Suprapubic skin (tissue), 4 donors: ENCODE results near the gene TEAD1. TPM values are rescaled to one million over a fixed set of nuclear protein-coding genes. Genes with fewer than 3 reads are reported as not detected.
A peak's percentile ranks its signal among the peaks of the same experiment; 100 is the strongest.

ENCODE experiments used
- DNase-seq, 2 donors: peaks; one replicate each; pipeline ENCODE4 v3.0.0-alpha.2; 2019; ENCODE audit warnings: low spot score in 2 of 2
- H3K27ac ChIP-seq: fragments of 200-600 bp; sonication (generic); one replicate; pipeline ENCODE4 v1.5.1; 2019
- H3K27me3 ChIP-seq: fragments of 200-600 bp; sonication (generic); one replicate; pipeline ENCODE4 v1.5.1; 2019
- H3K36me3 ChIP-seq: fragments of 200-600 bp; sonication (generic); one replicate; pipeline ENCODE4 v1.5.1; 2019
- H3K4me1 ChIP-seq: fragments of 200-600 bp; sonication (generic); one replicate; pipeline ENCODE4 v1.5.1; 2019
- H3K4me3 ChIP-seq: fragments of 200-600 bp; sonication (generic); one replicate; pipeline ENCODE4 v1.5.1; 2019; ENCODE audit warnings: mild to moderate bottlenecking
- H3K9me3 ChIP-seq: fragments of 200-600 bp; sonication (generic); one replicate; pipeline ENCODE4 v1.5.1; 2019
- EP300 ChIP-seq: sonication (generic); formaldehyde crosslinking; IDR thresholded peaks from one replicate; pipeline ENCODE4 v1.6.1; 2017; ENCODE audit warnings: antibody characterized with exemption
- POLR2A ChIP-seq, 2 donors: fragments of 450-650 bp; IDR thresholded peaks; one replicate each; pipeline ENCODE4 v1.6.1; 2017; ENCODE audit warnings: antibody characterized with exemption in 2 of 2, mild to moderate bottlenecking in 2 of 2, moderate library complexity in 2 of 2
- POLR2AphosphoS5 ChIP-seq, 3 donors: sonication (generic); formaldehyde crosslinking; IDR thresholded peaks; one replicate each; pipeline ENCODE4 v1.6.1; 2017; ENCODE audit warnings: antibody characterized with exemption in 3 of 3
- WGBS: methylation state at CpG from one replicate; pipeline ENCODE4 v1.1.5; 2018; 5-methylcytosine and 5-hydroxymethylcytosine counted together
- total RNA-seq, 4 donors: library from RNA; depleted of rRNA; stranded (reverse); fragments of >200 nt; gene quantifications; one replicate each; pipeline ENCODE4 v1.1.0, GENCODE V29; 2016
- TF ChIP-seq, protein P1 (sequence below), 2 donors: fragments of 200-600 bp in 1 of 2; fragments of 450-650 bp in 1 of 2; sonication (generic) in 1 of 2; IDR thresholded peaks; one replicate each; pipeline ENCODE4 v1.5.1; 2016 to 2019; ENCODE audit warnings: antibody characterized with exemption in 2 of 2, mild to moderate bottlenecking in 1 of 2, moderate library complexity in 1 of 2

Gene TEAD1
- total RNA-seq, 4 donors from 2014 or later: 60.3 to 84.8 (median 72.4) TPM

- WGBS: 57% methylated on average over 5 of the region's 5 CpGs
- Histone ChIP-seq H3K27ac (no peak overlapping the region), H3K36me3 (no peaks in the 10 kb centered on the region), H3K27me3 (no peaks in the 10 kb centered on the region), H3K4me3 (no peak overlapping the region), H3K4me1 (peaks cover 56% of the 10 kb centered on the region), H3K9me3 (no peaks in the 10 kb centered on the region)
- TF ChIP-seq, protein P1, sequence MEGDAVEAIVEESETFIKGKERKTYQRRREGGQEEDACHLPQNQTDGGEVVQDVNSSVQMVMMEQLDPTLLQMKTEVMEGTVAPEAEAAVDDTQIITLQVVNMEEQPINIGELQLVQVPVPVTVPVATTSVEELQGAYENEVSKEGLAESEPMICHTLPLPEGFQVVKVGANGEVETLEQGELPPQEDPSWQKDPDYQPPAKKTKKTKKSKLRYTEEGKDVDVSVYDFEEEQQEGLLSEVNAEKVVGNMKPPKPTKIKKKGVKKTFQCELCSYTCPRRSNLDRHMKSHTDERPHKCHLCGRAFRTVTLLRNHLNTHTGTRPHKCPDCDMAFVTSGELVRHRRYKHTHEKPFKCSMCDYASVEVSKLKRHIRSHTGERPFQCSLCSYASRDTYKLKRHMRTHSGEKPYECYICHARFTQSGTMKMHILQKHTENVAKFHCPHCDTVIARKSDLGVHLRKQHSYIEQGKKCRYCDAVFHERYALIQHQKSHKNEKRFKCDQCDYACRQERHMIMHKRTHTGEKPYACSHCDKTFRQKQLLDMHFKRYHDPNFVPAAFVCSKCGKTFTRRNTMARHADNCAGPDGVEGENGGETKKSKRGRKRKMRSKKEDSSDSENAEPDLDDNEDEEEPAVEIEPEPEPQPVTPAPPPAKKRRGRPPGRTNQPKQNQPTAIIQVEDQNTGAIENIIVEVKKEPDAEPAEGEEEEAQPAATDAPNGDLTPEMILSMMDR (IDR thresholded peaks at IDR 0.05): no peak
- no peak for TF ChIP-seq POLR2A (IDR thresholded peaks at IDR 0.05)
- no peak for TF ChIP-seq POLR2AphosphoS5 (IDR thresholded peaks at IDR 0.05)
- no peak for TF ChIP-seq EP300
- no peak for DNase-seq
Observed at GRCh38 chr11:12810568-12810894, 136.3 kb downstream of the TEAD1 start.

- Histone ChIP-seq H3K36me3 (no peaks in the 10 kb centered on the region), H3K4me1 (peaks cover 44% of the 10 kb centered on the region), H3K27me3 (no peaks in the 10 kb centered on the region), H3K4me3 (no peak overlapping the region), H3K9me3 (no peaks in the 10 kb centered on the region), H3K27ac (no peak overlapping the region)
- no peak for TF ChIP-seq POLR2AphosphoS5 (IDR thresholded peaks at IDR 0.05)
- TF ChIP-seq POLR2A (IDR thresholded peaks at IDR 0.05): no peak
- TF ChIP-seq, protein P1 (IDR thresholded peaks at IDR 0.05): no peak
- no peak for TF ChIP-seq EP300
- WGBS: 82% methylated on average over 7 of the region's 7 CpGs
- DNase-seq: no peak
Observed at GRCh38 chr11:12811861-12812260, 137.6 kb downstream of the TEAD1 start.

- 69% methylated on average over 4 of the region's 4 CpGs for WGBS
- Histone ChIP-seq H3K9me3 (no peaks in the 10 kb centered on the region), H3K27ac (no peak overlapping the region), H3K36me3 (no peaks in the 10 kb centered on the region), H3K4me3 (no peak overlapping the region), H3K4me1 (peaks cover 46% of the 10 kb centered on the region), H3K27me3 (no peaks in the 10 kb centered on the region)
- no peak for DNase-seq
- TF ChIP-seq EP300 (no peak), POLR2AphosphoS5 (IDR thresholded peaks at IDR 0.05) (no peak), POLR2A (IDR thresholded peaks at IDR 0.05) (no peak)
- TF ChIP-seq, protein P1 (IDR thresholded peaks at IDR 0.05): no peak
Observed at GRCh38 chr11:12812849-12813248, 138.6 kb downstream of the TEAD1 start.

GRCh38 chr11:12813371-12814225 lies 139.4 kb downstream of the TEAD1 start:
- Histone ChIP-seq H3K4me3 (no peak overlapping the region), H3K9me3 (no peaks in the 10 kb centered on the region), H3K27me3 (no peaks in the 10 kb centered on the region), H3K27ac (peak overlapping the region; percentile 49), H3K36me3 (no peaks in the 10 kb centered on the region), H3K4me1 (peaks cover 52% of the 10 kb centered on the region)
- 57% methylated on average over 5 of the region's 9 CpGs for WGBS
- DNase-seq: no peak
- TF ChIP-seq, protein P1 (IDR thresholded peaks at IDR 0.05): no peak
- TF ChIP-seq EP300 (no peak), POLR2A (IDR thresholded peaks at IDR 0.05) (no peak), POLR2AphosphoS5 (IDR thresholded peaks at IDR 0.05) (no peak)

DNA sequence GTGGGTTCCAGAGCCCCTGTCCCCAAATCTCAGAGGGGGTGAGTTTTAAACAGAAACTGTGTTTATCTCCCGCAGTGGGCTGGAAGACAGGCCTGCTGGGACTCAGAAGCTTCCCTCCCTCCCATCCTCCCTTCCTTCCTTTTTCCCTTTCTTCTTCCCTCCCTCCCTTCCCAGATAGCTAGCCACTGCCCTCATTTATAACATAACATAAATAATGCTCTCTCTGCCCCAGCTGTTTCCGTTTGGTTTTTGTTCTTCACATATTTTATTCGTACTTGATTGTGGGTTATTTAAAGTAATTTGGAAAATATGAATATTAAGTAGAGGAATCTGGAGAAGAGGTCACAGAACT lies 140.9 kb downstream of the TEAD1 start:
- Histone ChIP-seq H3K27me3 (no peaks in the 10 kb centered on the region), H3K36me3 (no peaks in the 10 kb centered on the region), H3K4me3 (peak overlapping the region; percentile 5), H3K4me1 (peaks cover 42% of the 10 kb centered on the region), H3K9me3 (no peaks in the 10 kb centered on the region), H3K27ac (no peak overlapping the region)
- TF ChIP-seq EP300 (no peak), POLR2AphosphoS5 (IDR thresholded peaks at IDR 0.05) (no peak), POLR2A (IDR thresholded peaks at IDR 0.05) (no peak)
- TF ChIP-seq, protein P1 (IDR thresholded peaks at IDR 0.05): no peak
- no peak for DNase-seq
- WGBS: 23% methylated on average over 3 of the region's 3 CpGs
